ENCODE results near the gene ZNF277.

Gene ZNF277

GRCh38 chr7:112185005-112185834 lies 21.3 kb upstream of the ZNF277 start:
- no peak for DNase-seq

DNA sequence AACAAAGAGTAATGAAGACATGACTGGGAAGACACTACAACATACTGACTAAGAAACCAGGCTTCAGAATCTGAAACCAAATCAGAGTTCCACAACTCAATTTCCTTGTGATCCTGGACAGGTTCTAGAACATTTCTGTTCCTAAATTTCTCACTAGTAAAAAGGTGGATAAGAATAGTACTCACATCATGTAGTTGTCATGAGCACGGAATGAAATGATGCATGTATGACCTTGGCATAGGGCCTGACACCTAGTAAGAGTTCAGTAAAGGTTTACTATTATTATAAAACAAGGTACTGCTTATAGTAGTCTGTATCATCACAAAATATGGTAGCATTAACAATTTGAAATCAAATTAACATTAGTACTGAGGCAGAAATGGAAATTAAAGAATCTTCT lies 20.2 kb upstream of the ZNF277 start:
- DNase-seq = no peak

DNA sequence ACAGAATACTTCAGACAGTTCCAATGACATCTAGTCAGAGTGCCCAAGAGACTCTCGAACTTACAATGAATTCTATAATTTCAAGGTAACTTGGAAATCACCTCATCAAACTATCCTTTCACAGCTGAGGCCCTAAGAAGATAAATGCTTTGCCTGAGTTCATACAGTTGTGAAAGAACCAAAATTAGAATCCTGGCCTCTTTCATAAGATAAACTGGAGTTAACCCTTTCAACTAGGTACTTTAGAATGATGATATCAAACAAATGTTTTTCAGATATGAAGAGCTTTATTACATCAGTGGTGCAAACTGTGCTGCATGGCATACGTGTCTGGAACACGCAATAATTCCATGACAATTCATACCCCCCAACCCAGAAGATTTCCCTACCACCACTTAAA lies 18.2 kb upstream of the ZNF277 start:
- DNase-seq = no peak

GRCh38 chr7:112189691-112190090 lies 16.8 kb upstream of the ZNF277 start:
- no peak for DNase-seq

DNA sequence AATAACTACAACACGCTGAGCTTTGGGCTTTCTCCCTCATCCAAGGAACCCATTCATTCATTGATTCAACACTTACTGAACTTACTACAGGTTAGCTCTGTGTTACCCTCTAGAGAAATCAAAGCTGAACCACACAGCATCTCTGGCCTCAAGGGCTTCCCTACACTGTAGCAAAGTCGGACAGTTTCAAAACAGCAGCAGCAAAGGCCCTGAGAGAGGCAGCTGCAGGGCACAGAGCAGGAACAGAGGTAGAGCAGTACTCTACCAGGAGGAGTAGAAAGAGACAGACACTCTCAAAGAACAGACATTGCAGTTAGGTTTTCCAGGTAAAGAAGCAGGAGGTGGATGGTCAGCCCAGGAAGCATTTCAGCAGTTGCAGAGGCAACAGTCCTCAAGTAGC lies 16.4 kb upstream of the ZNF277 start:
- no peak for DNase-seq

DNA sequence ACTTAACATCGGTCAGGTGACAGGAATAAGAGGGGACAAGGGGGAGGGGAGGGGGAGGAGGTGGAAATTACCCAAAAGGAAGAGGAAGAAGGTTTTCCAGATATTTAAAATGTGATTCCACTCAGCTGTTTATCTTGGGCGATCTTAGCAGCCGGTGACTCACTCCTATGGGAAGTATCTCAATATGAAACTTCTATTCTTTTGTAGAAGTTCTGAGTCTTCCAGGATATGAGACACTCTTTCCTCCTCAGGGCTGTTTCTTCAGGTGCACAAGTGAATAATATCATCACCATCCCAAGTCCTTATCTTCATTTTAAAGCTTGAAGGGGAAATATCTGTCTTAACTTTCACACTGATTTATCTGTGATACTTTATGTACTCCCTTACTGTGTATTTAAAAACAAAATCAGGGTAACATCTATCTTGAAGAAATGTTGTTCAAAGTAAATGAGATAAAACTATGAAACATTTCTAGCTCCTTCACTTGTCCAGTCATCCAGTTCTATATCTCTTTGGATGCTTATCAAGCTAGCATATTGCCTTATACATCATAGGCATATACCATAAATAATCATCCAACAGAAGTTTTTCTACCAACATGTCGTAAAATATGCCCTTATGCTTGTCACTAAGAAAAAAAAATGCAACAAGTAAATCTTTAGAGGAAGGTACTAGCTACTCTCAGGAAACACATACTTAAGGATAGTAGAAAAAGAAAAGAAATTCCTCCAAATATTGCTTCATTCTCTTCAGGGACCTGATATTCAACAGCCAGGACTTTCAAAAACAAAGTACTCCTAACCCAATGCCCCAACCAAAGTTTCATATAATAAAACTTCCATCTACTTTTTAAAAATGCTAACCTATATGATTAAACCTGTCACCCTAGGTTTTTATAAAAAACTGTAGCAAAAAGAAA lies 14.0 kb upstream of the ZNF277 start:
- DNase-seq = no peak

DNA sequence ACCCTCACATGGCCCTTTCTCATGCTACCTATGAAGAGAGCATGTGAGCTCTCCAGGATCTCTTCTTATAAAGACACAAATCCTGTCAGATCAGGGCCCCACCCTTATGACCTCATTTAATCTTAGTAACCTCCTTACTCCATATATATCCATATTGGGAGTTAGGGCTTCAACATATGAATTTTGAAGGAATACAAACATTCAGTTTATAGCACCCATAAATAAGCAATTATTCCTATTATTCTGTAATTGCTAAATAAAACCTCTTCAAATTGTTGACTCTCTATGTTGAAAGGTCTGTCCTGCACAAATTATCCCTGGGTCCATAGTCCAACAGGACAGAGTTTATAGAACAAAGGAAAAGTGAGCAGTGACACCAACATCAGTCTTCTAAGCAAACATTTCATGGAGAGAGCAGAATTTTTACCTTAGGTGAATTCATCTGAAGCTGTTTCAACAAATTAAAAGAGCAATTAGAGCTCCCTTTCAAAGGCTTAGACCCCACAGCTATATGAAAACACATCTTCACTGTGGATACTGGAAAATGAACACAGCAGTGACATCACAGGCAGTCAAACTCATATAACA lies 12.5 kb upstream of the ZNF277 start:
- DNase-seq = no peak

GRCh38 chr7:112195717-112196116 lies 10.8 kb upstream of the ZNF277 start:
- no peak for DNase-seq

DNA sequence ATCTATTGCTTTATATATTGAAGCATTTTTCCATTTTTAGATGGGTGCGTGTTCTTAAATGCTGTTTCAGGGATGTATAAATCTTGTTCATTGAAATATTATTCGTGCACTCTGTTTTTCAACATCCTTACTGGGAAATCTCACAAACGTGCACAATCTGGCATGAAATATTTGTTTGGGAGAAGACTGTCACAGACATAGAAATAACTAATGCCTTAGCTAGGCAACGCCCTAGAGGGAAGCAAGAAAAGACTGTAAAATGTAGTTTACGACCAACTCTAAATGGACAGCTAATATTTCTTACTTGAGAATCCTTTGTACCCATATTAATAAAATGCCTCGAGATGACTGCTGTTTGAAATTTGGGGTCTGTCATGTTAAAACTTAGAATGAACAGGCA lies 9.2 kb upstream of the ZNF277 start:
- DNase-seq = no peak

DNA sequence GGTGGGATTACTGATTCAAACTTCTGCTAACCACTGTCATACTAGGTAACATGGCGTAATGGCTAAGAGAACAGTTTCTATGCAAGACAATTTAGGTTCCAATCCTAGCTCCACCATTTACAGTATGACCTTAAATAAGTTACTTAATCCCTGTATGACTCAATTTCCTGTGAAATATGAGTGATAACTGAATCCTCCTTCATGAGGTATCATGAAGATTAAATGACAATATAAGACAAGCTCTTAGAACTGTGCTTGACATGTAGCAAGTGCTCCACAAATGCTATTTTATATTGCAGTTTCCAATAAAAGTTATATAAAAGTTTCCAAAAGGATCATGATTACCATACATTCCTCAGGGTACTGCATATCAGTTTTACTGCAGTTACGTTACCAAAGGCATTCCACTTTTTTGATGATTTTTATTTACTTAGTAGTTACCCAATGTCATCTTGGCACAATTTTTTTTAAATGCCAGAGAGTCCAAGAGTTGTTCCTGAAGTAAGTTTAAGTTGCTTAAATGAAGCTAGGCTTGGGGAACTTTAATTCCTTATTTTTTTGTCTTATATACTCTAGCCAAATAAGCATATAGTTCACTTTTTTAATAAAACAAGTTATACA lies 7.3 kb upstream of the ZNF277 start:
- DNase-seq = no peak

GRCh38 chr7:112199672-112200071 lies 6.8 kb upstream of the ZNF277 start:
- DNase-seq = no peak

GRCh38 chr7:112201411-112201810 lies 5.1 kb upstream of the ZNF277 start:
- no peak for DNase-seq

- DNase-seq = no peak
Observed at GRCh38 chr7:112201839-112202238, 4.7 kb upstream of the ZNF277 start.

DNA sequence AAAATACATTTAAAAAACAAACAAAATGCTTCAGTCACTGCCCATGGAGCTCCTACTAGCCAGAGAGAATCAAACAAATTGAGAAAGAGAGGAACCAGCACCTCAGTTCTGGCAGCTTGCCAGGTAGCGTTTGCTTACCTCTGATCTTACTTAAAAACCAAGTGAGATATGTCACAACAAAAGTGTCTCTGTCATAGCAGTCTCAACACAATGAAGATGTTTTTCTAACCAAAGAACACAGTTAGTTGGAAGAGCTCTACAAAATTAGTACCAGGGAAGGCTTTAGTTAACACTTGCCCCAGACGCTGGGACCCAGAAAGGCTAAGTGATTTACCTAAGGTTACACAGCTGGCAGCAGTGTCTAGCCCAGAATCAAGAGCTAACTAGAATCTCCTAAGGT lies 3.7 kb upstream of the ZNF277 start:
- DNase-seq = peak in 1 of 2 experiments; percentile 24

DNA sequence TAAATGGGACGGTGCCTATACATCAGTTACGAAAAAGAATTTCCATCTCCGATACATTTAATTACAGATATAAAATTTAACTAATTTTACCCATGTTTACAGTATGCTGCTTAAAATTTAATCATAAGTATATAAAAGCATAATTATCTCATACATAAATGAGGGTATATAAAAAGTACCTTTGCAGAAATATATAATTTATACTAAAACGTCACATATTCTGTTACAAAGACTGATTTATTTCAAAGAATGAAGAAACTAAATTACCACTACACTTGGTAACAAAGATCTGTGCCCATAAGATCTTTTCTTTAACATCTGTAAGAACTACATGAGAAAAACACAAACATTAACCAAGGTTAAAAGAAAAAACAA lies 3.1 kb upstream of the ZNF277 start:
- DNase-seq = no peak

DNA sequence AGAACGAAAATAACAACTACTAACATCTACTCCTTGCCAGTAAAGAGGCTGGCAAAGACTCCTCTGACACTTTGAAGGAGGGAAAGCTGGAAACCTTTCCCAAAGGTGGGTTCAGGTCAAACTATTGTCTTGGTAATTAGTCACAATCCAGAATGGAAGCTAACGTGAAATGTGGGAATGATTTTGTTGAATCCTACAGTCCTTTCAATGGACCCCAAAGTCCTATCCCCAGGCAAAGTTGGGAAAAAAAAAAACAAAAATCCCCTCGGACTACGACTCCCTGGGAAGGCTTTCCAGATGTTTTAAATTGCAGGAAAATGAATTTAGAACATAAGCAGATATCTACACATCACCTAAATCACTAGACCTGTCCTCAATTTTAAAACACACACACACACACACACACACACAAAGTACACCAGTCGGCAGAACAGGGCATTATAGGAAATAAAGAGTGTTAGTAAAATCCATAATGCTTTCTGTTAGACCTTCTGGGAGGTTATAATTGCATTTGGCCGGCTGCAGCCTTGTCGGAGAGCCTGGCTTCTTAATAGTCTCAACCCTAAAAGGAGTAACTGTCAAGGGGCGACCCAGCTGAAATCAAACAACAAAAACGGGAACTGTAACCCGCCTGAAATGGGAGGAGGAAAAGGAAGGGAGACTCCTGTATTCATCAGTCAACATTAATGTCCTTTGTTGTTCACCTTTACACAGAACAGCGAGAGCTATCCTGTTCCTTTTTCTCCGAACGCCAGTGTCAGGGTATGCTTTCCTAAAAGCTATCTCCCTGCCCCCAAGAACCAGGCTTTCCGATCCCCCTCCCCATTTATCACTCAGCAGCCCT lies 1.8 kb upstream of the ZNF277 start:
- peak in 1 of 2 experiments; percentile 47 for DNase-seq

GRCh38 chr7:112205343-112206237 lies 905 bp upstream of the ZNF277 start:
- peak; percentile 74 to 89 for DNase-seq

GRCh38 chr7:112206991-112207592 lies 597 bp downstream of the ZNF277 start:
- DNase-seq = peak; percentile 21 to 70

- no peak for DNase-seq
Observed at GRCh38 chr7:112207765-112208164, 1.3 kb downstream of the ZNF277 start.

- DNase-seq = no peak
Observed at GRCh38 chr7:112211348-112211907, 4.9 kb downstream of the ZNF277 start.

Data from NCI-H526 (cell line).